VCaP (cell line): Measurements from ENCODE around the gene FUT6.
A peak's percentile ranks its signal among the peaks of the same experiment; 100 is the strongest.

ENCODE experiments used
- H3K27ac ChIP-seq: fragments of 450-650 bp; 2 replicates; pipeline ENCODE4 v1.5.1; 2017
- TF ChIP-seq, protein P1 (sequence below): fragments of 450-650 bp; conservative IDR thresholded peaks from 2 replicates; pipeline ENCODE4 v1.5.1; 2017; ENCODE audit warnings: mild to moderate bottlenecking, moderate library complexity

FUT6 gene

DNA sequence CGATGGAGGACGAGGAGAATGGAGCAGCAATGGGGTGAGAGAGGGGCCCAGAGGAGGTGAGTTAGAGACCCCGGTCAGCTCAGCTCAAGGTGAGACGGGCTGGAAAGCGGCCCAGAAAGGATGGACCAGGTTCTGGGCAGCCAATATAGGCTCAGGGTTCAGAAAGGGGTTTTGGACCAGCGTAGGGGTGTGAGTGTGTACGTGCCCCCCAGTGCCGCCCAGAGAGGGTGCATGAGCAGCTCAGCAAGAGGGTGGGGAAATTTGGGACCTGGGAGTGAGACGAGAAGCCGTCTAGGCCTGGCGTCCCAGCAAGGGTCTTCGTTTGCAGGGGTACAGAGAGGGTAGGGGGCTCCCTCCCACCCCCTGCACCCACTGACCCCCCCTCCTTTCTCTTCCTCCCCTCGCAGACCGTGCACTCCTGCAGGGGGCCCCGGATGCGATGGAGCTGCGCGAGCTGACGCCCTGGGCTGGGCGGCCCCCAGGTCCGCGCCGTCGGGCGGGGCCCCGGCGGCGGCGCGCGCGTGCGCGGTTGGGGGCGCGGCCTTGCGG is 12.1 kb downstream of the FUT6 start:
- TF ChIP-seq, protein P1, sequence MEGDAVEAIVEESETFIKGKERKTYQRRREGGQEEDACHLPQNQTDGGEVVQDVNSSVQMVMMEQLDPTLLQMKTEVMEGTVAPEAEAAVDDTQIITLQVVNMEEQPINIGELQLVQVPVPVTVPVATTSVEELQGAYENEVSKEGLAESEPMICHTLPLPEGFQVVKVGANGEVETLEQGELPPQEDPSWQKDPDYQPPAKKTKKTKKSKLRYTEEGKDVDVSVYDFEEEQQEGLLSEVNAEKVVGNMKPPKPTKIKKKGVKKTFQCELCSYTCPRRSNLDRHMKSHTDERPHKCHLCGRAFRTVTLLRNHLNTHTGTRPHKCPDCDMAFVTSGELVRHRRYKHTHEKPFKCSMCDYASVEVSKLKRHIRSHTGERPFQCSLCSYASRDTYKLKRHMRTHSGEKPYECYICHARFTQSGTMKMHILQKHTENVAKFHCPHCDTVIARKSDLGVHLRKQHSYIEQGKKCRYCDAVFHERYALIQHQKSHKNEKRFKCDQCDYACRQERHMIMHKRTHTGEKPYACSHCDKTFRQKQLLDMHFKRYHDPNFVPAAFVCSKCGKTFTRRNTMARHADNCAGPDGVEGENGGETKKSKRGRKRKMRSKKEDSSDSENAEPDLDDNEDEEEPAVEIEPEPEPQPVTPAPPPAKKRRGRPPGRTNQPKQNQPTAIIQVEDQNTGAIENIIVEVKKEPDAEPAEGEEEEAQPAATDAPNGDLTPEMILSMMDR, result no peak
- H3K27ac ChIP-seq, result peak overlapping the region; percentile 59

DNA sequence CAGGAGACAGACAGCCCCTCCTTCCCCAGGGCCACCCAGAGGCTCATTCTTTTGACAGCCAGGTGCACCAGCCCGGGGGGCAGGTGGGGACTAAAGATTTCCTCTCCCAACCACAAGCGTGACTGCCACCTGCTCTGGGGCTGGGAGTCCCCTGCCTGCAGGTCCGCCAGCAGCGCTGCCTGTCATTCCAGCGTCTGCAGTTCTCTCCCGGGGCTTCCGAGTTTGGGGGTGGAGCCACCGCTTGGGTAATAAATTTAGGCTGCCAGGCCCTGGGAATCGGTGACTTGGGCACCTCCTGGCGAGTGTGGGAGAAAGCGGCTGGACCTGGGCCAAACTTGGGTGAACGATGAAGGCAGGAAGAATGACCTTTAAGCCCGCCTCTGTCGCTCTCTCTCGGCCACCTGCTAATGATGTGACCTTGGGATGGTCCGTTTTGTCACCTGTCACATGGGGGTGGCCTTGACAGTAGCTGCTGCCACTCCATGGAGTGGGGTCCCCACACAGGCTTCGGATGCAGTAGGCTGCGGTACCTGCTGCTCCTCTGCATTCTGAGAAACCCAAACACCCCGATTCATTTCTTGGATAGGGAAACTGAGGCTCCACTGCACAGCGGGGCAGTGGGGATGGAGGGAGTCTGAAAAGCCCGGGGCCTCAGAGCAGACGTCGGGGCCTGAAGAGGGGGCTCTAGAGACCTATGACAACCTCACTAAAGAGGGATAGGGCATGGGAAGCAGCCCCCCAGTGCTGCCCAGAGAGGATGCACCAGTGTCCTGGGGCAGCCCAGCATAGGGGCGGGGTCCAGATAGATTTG is 12.8 kb downstream of the FUT6 start:
- TF ChIP-seq, protein P1, result peak; percentile 33
- H3K27ac ChIP-seq, result peak overlapping the region; percentile 59

DNA sequence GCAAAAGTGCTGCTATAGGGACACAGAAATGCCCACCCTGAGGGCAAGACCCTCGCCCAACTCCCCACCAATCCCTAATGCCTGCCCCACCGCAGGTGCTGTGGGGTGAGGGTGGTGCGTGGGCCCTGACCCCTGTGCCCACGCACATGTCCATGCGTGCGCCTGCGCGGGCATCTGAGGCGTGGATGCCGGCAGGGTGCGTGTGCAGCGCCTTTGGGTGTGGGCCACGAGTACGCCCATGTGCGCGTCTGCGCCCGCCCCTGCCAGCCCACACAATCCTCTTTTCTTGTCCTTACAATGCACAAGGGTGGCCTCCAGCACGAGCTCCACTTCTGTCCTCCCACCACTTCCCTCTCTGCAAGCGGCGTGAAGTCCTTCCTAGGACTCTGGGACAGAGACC is 14.3 kb downstream of the FUT6 start:
- no peak overlapping the region for H3K27ac ChIP-seq
- TF ChIP-seq, protein P1, result no peak

- TF ChIP-seq, protein P1, result no peak
- H3K27ac ChIP-seq, result no peak overlapping the region
These were observed 14.8 kb downstream of the FUT6 start for GRCh38 chr19:5824751-5825150.

- H3K27ac ChIP-seq, result no peak overlapping the region
- TF ChIP-seq, protein P1, result peak; percentile 57
These were observed 15.8 kb downstream of the FUT6 start for GRCh38 chr19:5823579-5824281.

GRCh38 chr19:5822181-5822844 is 17.2 kb downstream of the FUT6 start:
- no peak overlapping the region for H3K27ac ChIP-seq
- TF ChIP-seq, protein P1, result no peak

- no peak overlapping the region for H3K27ac ChIP-seq
- TF ChIP-seq, protein P1, result no peak
These were observed 17.9 kb downstream of the FUT6 start for GRCh38 chr19:5821521-5822180.
